NT2/D1 (cell line): ENCODE measurements around the gene RNASET2.

Experiments used
- SUZ12 ChIP-seq: IDR thresholded peaks from 2 replicates; pipeline ENCODE4 v1.6.1; 2011; ENCODE audit not compliant: insufficient read length, insufficient read depth; ENCODE audit errors: extremely low read depth
- YY1 ChIP-seq: IDR thresholded peaks from 2 replicates; pipeline ENCODE4 v1.6.1; 2011; ENCODE audit not compliant: insufficient read length, insufficient read depth
- ZNF274 ChIP-seq: IDR thresholded peaks from 2 replicates; pipeline ENCODE4 v1.6.1; 2011; ENCODE audit warnings: mild to moderate bottlenecking, low read depth, low read length

- TF ChIP-seq YY1 (no peak), SUZ12 (no peak), ZNF274 (no peak)
Observed at GRCh38 chr6:167005350-167006159, 49.2 kb upstream of the RNASET2 start.
